K562 (cell line): ENCODE results near the gene OTOGL.

Source experiments
- ARNT ChIP-seq, 2 experiments: fragments of 450-650 bp; IDR thresholded peaks; 2 replicates each; pipeline ENCODE4 v1.6.1; 2016; ENCODE audit warnings: mild to moderate bottlenecking in 1 of 2
- HDAC2 ChIP-seq: fragments of 450-650 bp; IDR thresholded peaks from 2 replicates; pipeline ENCODE4 v1.6.1; 2016; ENCODE audit warnings: mild to moderate bottlenecking
- POU5F1 ChIP-seq: fragments of 150-350 bp; IDR thresholded peaks from 2 replicates; pipeline ENCODE4 v1.6.1; 2014; ENCODE audit warnings: borderline replicate concordance, low read length, low read depth, mild to moderate bottlenecking; ENCODE audit not compliant: partially characterized antibody
- ZNF197 ChIP-seq: fragments of 200-800 bp; sonication (Bioruptor generic); IDR thresholded peaks from 2 replicates; pipeline ENCODE4 v1.6.1; 2016; ENCODE audit warnings: low read depth, missing genetic modification characterization, missing compliant biosample characterization
- ZNF274 ChIP-seq: IDR thresholded peaks from 2 replicates; pipeline ENCODE4 v1.6.1; 2011; ENCODE audit warnings: low read depth, mild to moderate bottlenecking, low read length, moderate library complexity, borderline replicate concordance
- TF ChIP-seq, protein P1 (sequence below): IDR thresholded peaks from 2 replicates; pipeline ENCODE4 v1.6.1; 2012; ENCODE audit warnings: low read depth, low read length, improper control_type of control experiment, borderline replicate concordance
- TF ChIP-seq, protein P2 (sequence below): sonication (generic); formaldehyde crosslinking; IDR thresholded peaks from 2 replicates; pipeline ENCODE4 v1.8.1; 2022; ENCODE audit warnings: missing genetic modification reagents
- TF ChIP-seq, protein P3 (sequence below), 3 experiments: IDR thresholded peaks in 2 of 3; conservative IDR thresholded peaks in 1 of 3; 2 replicates each; pipeline ENCODE4 v1.5.1; 2011 to 2012; ENCODE audit warnings: low read length in 3 of 3, mild to moderate bottlenecking in 3 of 3, control low read depth in 2 of 3, improper control_type of control experiment in 1 of 3, inconsistent platforms in 1 of 3, low read depth in 1 of 3, mixed read lengths in 1 of 3, moderate library complexity in 1 of 3; ENCODE audit not compliant: insufficient read depth in 2 of 3
- TF ChIP-seq, protein P4 (sequence below): fragments of 250-450 bp; sonication (Bioruptor Pico); IDR thresholded peaks from 2 replicates; pipeline ENCODE4 v1.8.0; 2021; ENCODE audit warnings: moderate library complexity, mild to moderate bottlenecking, inconsistent platforms

DNA sequence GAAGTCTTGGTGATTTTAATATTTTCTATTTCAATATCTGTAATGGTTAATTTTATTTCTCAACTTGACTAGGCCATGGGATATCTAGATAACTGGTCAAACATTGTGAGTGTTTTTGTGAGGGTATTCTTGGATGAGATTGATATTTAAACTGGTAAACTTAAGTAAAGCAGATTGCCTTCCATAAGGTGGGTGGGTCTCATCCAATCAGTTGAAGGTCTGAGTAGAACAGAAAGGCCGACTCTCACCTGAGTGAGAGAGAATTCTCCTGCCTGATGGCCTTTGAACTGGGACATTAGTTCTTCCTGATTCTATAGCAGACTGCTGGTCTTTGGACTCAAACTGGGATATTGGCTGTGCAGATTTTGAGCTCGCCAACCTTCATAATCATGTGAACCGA, 36.3 kb downstream of the OTOGL start:
- TF ChIP-seq, protein P1, sequence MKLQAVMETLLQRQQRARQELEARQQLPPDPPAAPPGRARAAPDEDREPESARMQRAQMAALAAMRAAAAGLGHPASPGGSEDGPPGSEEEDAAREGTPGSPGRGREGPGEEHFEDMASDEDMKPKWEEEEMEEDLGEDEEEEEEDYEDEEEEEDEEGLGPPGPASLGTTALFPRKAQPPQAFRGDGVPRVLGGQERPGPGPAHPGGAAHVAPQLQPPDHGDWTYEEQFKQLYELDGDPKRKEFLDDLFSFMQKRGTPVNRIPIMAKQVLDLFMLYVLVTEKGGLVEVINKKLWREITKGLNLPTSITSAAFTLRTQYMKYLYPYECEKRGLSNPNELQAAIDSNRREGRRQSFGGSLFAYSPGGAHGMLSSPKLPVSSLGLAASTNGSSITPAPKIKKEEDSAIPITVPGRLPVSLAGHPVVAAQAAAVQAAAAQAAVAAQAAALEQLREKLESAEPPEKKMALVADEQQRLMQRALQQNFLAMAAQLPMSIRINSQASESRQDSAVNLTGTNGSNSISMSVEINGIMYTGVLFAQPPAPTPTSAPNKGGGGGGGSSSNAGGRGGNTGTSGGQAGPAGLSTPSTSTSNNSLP: no peak
- no peak for TF ChIP-seq ZNF197
- TF ChIP-seq POU5F1: no peak
- TF ChIP-seq, protein P2, sequence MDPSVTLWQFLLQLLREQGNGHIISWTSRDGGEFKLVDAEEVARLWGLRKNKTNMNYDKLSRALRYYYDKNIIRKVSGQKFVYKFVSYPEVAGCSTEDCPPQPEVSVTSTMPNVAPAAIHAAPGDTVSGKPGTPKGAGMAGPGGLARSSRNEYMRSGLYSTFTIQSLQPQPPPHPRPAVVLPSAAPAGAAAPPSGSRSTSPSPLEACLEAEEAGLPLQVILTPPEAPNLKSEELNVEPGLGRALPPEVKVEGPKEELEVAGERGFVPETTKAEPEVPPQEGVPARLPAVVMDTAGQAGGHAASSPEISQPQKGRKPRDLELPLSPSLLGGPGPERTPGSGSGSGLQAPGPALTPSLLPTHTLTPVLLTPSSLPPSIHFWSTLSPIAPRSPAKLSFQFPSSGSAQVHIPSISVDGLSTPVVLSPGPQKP (CRISPR knock-in tag): no peak
- TF ChIP-seq ARNT (IDR thresholded peaks at IDR 0.05): no peak
- no peak for TF ChIP-seq ZNF274
- TF ChIP-seq HDAC2: no peak
- TF ChIP-seq, protein P3, sequence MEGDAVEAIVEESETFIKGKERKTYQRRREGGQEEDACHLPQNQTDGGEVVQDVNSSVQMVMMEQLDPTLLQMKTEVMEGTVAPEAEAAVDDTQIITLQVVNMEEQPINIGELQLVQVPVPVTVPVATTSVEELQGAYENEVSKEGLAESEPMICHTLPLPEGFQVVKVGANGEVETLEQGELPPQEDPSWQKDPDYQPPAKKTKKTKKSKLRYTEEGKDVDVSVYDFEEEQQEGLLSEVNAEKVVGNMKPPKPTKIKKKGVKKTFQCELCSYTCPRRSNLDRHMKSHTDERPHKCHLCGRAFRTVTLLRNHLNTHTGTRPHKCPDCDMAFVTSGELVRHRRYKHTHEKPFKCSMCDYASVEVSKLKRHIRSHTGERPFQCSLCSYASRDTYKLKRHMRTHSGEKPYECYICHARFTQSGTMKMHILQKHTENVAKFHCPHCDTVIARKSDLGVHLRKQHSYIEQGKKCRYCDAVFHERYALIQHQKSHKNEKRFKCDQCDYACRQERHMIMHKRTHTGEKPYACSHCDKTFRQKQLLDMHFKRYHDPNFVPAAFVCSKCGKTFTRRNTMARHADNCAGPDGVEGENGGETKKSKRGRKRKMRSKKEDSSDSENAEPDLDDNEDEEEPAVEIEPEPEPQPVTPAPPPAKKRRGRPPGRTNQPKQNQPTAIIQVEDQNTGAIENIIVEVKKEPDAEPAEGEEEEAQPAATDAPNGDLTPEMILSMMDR (IDR thresholded peaks at IDR 0.05 in 2 of 3, conservative IDR thresholded peaks at IDR 0.05 in 1 of 3; ENCODE audit: insufficient read depth in 2 of 3, low read depth in 1 of 3, low read length in 3 of 3): no peak
- TF ChIP-seq, protein P4, sequence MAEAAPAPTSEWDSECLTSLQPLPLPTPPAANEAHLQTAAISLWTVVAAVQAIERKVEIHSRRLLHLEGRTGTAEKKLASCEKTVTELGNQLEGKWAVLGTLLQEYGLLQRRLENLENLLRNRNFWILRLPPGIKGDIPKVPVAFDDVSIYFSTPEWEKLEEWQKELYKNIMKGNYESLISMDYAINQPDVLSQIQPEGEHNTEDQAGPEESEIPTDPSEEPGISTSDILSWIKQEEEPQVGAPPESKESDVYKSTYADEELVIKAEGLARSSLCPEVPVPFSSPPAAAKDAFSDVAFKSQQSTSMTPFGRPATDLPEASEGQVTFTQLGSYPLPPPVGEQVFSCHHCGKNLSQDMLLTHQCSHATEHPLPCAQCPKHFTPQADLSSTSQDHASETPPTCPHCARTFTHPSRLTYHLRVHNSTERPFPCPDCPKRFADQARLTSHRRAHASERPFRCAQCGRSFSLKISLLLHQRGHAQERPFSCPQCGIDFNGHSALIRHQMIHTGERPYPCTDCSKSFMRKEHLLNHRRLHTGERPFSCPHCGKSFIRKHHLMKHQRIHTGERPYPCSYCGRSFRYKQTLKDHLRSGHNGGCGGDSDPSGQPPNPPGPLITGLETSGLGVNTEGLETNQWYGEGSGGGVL (CRISPR knock-in tag): no peak
